GM12878 (cell line): ENCODE data around the gene PITPNM1. TPM values are rescaled to one million over a fixed set of nuclear protein-coding genes. Genes with fewer than 3 reads are reported as not detected.

Experiments
- ATAC-seq: fragments of 200-7000 bp; cut with Tn5 transposase; 3 replicates; pipeline ENCODE4 v1.9.1; 2020; ENCODE audit warnings: mild to moderate bottlenecking, moderate library complexity
- BruUV-seq: library from RNA; stranded (reverse); fragments of 400-500 nt; replicated peaks from 2 replicates; lab custom pipeline; 2021; lab: Mats Ljungman, UMichigan
- CTCF ChIA-PET: fragments of 300-600 bp; sonication (Branson Sonifier 250); formaldehyde crosslinking; extraction: SDS; loops from one replicate; lab custom pipeline; 2021; ENCODE audit warnings: inconsistent platforms; lab: Yijun Ruan, JAX
- POLR2A ChIA-PET: fragments of 350-600 bp; formaldehyde crosslinking; extraction: SDS; loops from one replicate; lab custom pipeline; 2021; ENCODE audit warnings: inconsistent platforms; lab: Charles Lee
- RAD21 ChIA-PET: fragments of 300-600 bp; sonication (Branson Sonifier 250); formaldehyde crosslinking; loops from one replicate; lab custom pipeline; 2023; ENCODE audit warnings: antibody characterized with exemption; ENCODE audit not compliant: unreplicated experiment; lab: Charles Lee
- SMC1A ChIA-PET: fragments of 300-600 bp; sonication (Branson Sonifier 250); formaldehyde crosslinking; loops from one replicate; lab custom pipeline; 2023; ENCODE audit not compliant: unreplicated experiment, uncharacterized antibody; lab: Charles Lee
- DNase-seq: peaks from one replicate; pipeline ENCODE4 v3.0.0-alpha.2; 2011; ENCODE audit warnings: low read depth, low spot score
- FAIRE-seq: peaks from 3 replicates; lab custom pipeline; 2011; peaks lifted over from hg19 to GRCh38; lab: Jason Lieb, UNC
- H2AFZ ChIP-seq: 2 replicates; pipeline ENCODE4 v1.6.0; 2011; ENCODE audit warnings: low read depth, low read length, control low read depth; ENCODE audit not compliant: control insufficient read depth
- H3K27ac ChIP-seq: 2 replicates; pipeline ENCODE4 v1.5.1; 2011; ENCODE audit warnings: control low read depth; ENCODE audit not compliant: control insufficient read depth, insufficient read depth
- H3K27me3 ChIP-seq, 2 experiments: replicated peaks in 1 of 2; 2 replicates each; pipeline versions ENCODE4 v1.6.0 to v1.6.1; 2011; ENCODE audit warnings: low read length in 1 of 2; ENCODE audit not compliant: control insufficient read depth in 2 of 2, insufficient read depth in 2 of 2
- H3K36me3 ChIP-seq, 2 experiments: 2 replicates each; pipeline ENCODE4 v1.5.1; 2011; ENCODE audit warnings: low read length in 1 of 2; ENCODE audit not compliant: control insufficient read depth in 2 of 2, insufficient read depth in 2 of 2
- H3K4me1 ChIP-seq: 2 replicates; pipeline ENCODE4 v1.6.1; 2011; ENCODE audit warnings: mild to moderate bottlenecking, low read length, moderate library complexity, mixed read lengths; ENCODE audit not compliant: control insufficient read depth, insufficient read depth
- H3K4me2 ChIP-seq: 2 replicates; pipeline ENCODE4 v1.6.0; 2011; ENCODE audit warnings: control low read depth; ENCODE audit not compliant: control insufficient read depth, insufficient read depth
- H3K4me3 ChIP-seq: fragments of 200-600 bp; sonication (generic); 2 replicates; pipeline ENCODE4 v1.5.1; 2016
- H3K79me2 ChIP-seq: 2 replicates; pipeline ENCODE4 v1.6.0; 2011; ENCODE audit warnings: low read length; ENCODE audit not compliant: control insufficient read depth, insufficient read depth
- H3K9ac ChIP-seq: 2 replicates; pipeline ENCODE4 v1.8.0; 2011; ENCODE audit warnings: low read length, control low read depth, mixed read lengths; ENCODE audit not compliant: control insufficient read depth, insufficient read depth
- H3K9me3 ChIP-seq: replicated peaks from 3 replicates; pipeline ENCODE4 v1.5.1; 2011; ENCODE audit warnings: mild to moderate bottlenecking, low read length; ENCODE audit not compliant: control insufficient read depth, insufficient read depth
- H4K20me1 ChIP-seq: 2 replicates; pipeline ENCODE4 v1.6.0; 2011; ENCODE audit not compliant: control insufficient read depth, insufficient read depth
- ATF7 ChIP-seq: fragments of 450-650 bp; IDR thresholded peaks from 2 replicates; pipeline ENCODE4 v1.6.1; 2016; ENCODE audit warnings: low read depth, mild to moderate bottlenecking
- CBX5 ChIP-seq: sonication (generic); IDR thresholded peaks from 2 replicates; pipeline ENCODE4 v1.6.1; 2016; ENCODE audit warnings: low read depth, moderate library complexity, mild to moderate bottlenecking, inconsistent platforms
- CREM ChIP-seq: IDR thresholded peaks from 2 replicates; pipeline ENCODE4 v1.6.1; 2014; ENCODE audit warnings: antibody characterized with exemption, low read depth
- ESRRA ChIP-seq: IDR thresholded peaks from 2 replicates; pipeline ENCODE4 v1.6.1; 2012; ENCODE audit warnings: mild to moderate bottlenecking, low read length, improper control_type of control experiment
- HDAC6 ChIP-seq: fragments of 200-600 bp; sonication (generic); IDR thresholded peaks from one replicate; pipeline ENCODE4 v1.8.0; 2017; ENCODE audit warnings: antibody characterized with exemption; ENCODE audit not compliant: unreplicated experiment
- HDGF ChIP-seq: fragments of 450-650 bp; IDR thresholded peaks from 2 replicates; pipeline ENCODE4 v1.6.1; 2016; ENCODE audit warnings: antibody characterized with exemption
- HSF1 ChIP-seq: fragments of 150-350 bp; IDR thresholded peaks from 2 replicates; pipeline ENCODE4 v1.6.1; 2014; ENCODE audit warnings: mild to moderate bottlenecking, low read depth, low read length
- NBN ChIP-seq: fragments of 450-650 bp; IDR thresholded peaks from 2 replicates; pipeline ENCODE4 v1.6.1; 2016
- NFYA ChIP-seq: IDR thresholded peaks from 2 replicates; pipeline ENCODE4 v1.6.1; 2011; ENCODE audit warnings: low read depth, mild to moderate bottlenecking, low read length, improper control_type of control experiment, borderline replicate concordance
- POLR2AphosphoS2 ChIP-seq: IDR thresholded peaks from 2 replicates; pipeline ENCODE4 v1.6.1; 2011; ENCODE audit warnings: low read depth, mild to moderate bottlenecking, low read length, improper control_type of control experiment, moderate library complexity
- SP1 ChIP-seq: IDR thresholded peaks from one replicate; pipeline ENCODE4 v1.6.1; 2011; ENCODE audit warnings: low read depth, low read length
- TCF3 ChIP-seq: IDR thresholded peaks from 2 replicates; pipeline ENCODE4 v1.6.1; 2012; ENCODE audit warnings: low read depth, mild to moderate bottlenecking, low read length, borderline replicate concordance; ENCODE audit not compliant: insufficient read depth
- USF1 ChIP-seq: IDR thresholded peaks from 2 replicates; pipeline ENCODE4 v1.6.1; 2011; ENCODE audit warnings: borderline replicate concordance, low read depth, mild to moderate bottlenecking, moderate library complexity, mixed read lengths, low read length; ENCODE audit not compliant: insufficient read depth; ENCODE audit errors: extremely low read length
- YBX1 ChIP-seq: fragments of 450-650 bp; IDR thresholded peaks from 2 replicates; pipeline ENCODE4 v1.6.1; 2016; ENCODE audit warnings: antibody characterized with exemption
- ZZZ3 ChIP-seq: IDR thresholded peaks from 2 replicates; pipeline ENCODE4 v1.6.1; 2011; ENCODE audit warnings: low read depth; ENCODE audit not compliant: control insufficient read depth, insufficient read length
- WGBS: methylation state at CpG from one replicate; pipeline ENCODE4 v1.1.6; 2016; ENCODE audit warnings: low lambda C conversion rate; ENCODE audit not compliant: insufficient replicate concordance, insufficient coverage; ENCODE audit errors: missing lambda C conversion rate; 5-methylcytosine and 5-hydroxymethylcytosine counted together
- in situ Hi-C: fragments of 300-500 bp; cut with MboI; formaldehyde crosslinking; loops from 9 replicates; pipeline ENCODE4 v1.14.3; 2018; ENCODE audit warnings: mixed read lengths
- intact Hi-C: fragments of 100-400 bp; cut with micrococcal nuclease; formaldehyde crosslinking; loops from one replicate; pipeline ENCODE4 v1.14.2; 2022; ENCODE audit not compliant: unreplicated experiment
- polyA plus RNA-seq, 11 experiments: library from polyadenylated mRNA; depleted of rRNA in 4 of 11; unstranded in 6 of 11; stranded (reverse) in 5 of 11; fragments of >200 nt; fragmentation: Nextera tagmentation in 4 of 11; fragmentation: Illumina TruSeq in 1 of 11; extraction: Ambion mirVana in 4 of 11; extraction: Trizol in 1 of 11; gene quantifications; 1 replicate in 1 of 11; 2 replicates in 10 of 11; pipeline versions ENCODE4 v1.2.1 to v1.2.3, GENCODE V29; 2011 to 2016; ENCODE audit warnings: inconsistent platforms in 2 of 11, missing spikeins in 2 of 11, low read depth in 1 of 11
- total RNA-seq, 4 experiments: library from RNA; depleted of rRNA in 3 of 4; stranded (reverse); fragments of >200 nt in 3 of 4; fragmentation: Illumina TruSeq in 1 of 4; extraction: Trizol in 1 of 4; gene quantifications; 2 replicates each; pipeline versions ENCODE4 v1.2.1 to v1.2.3, GENCODE V29; 2013 to 2021
- TF ChIP-seq, protein P1 (sequence below): fragments of 450-650 bp; IDR thresholded peaks from 2 replicates; pipeline ENCODE4 v1.6.1; 2018; ENCODE audit warnings: mild to moderate bottlenecking, low read depth, moderate library complexity; ENCODE audit not compliant: partially characterized antibody
- TF ChIP-seq, protein P2 (sequence below): IDR thresholded peaks from 2 replicates; pipeline ENCODE4 v1.6.1; 2012; ENCODE audit warnings: low read length, inconsistent platforms

PITPNM1 gene
- total and polyA plus RNA-seq, 10 of the 15 experiments (the other 5 are each of a cell fraction or from before 2014, with no cell fraction given): 0.11 to 56.8 (median 16.5) TPM

- POLR2A ChIA-PET: interaction anchor here (0.7 to 6.8 kb wide), 4 partner anchors 11 to 87 kb away, joined by 3 to 112 read pairs (median 3); partner anchors contain the start of genes PPP1CA and TBC1D10C
- Histone ChIP-seq H3K9ac (no peak overlapping the region), H3K4me3 (no peak overlapping the region), H3K9me3 (no peaks in the 10 kb centered on the region), H3K4me2 (no peak overlapping the region), H3K36me3 (peaks cover 4 to 23% of the 10 kb centered on the region in 2 experiments; a peak in 3 of 4 replicates), H3K4me1 (peaks cover 34% of the 10 kb centered on the region), H2AFZ (no peak overlapping the region), H3K27ac (no peak overlapping the region), H3K27me3 (no peaks in the 10 kb centered on the region), H3K79me2 (peaks cover 20% of the 10 kb centered on the region), H4K20me1 (no peaks in the 10 kb centered on the region)
- intact Hi-C loops (loop anchor here (10.0 kb wide), 1 partner anchor 225 kb away; the partner anchor contains the start of gene GRK2), in situ Hi-C loops (no loop called here)
- RAD21 ChIA-PET: interaction anchor here (1.1 to 6.9 kb wide), 3 partner anchors 16 to 87 kb away, joined by 3 to 95 read pairs (median 68); partner anchors contain the start of genes PITPNM1, PPP1CA, PTPRCAP and TBC1D10C
- FAIRE-seq: no peak
- WGBS: 88% methylated on average over 24 of the region's 25 CpGs
- no TSS peak for BruUV-seq
- SMC1A ChIA-PET: interaction anchor here (4.8 kb wide), 1 partner anchor 16 kb away, joined by 23 read pairs; the partner anchor contains the start of gene PITPNM1
- no peak for ATAC-seq
- no peak for DNase-seq
- TF ChIP-seq USF1 (no peak), HSF1 (no peak), CREM (no peak), ZZZ3 (no peak), YBX1 (no peak), ESRRA (no peak), ATF7 (no peak), TCF3 (no peak), HDAC6 (no peak), NBN (no peak), CBX5 (no peak), HDGF (no peak), POLR2AphosphoS2 (no peak), NFYA (no peak), SP1 (no peak)
- TF ChIP-seq, protein P1, sequence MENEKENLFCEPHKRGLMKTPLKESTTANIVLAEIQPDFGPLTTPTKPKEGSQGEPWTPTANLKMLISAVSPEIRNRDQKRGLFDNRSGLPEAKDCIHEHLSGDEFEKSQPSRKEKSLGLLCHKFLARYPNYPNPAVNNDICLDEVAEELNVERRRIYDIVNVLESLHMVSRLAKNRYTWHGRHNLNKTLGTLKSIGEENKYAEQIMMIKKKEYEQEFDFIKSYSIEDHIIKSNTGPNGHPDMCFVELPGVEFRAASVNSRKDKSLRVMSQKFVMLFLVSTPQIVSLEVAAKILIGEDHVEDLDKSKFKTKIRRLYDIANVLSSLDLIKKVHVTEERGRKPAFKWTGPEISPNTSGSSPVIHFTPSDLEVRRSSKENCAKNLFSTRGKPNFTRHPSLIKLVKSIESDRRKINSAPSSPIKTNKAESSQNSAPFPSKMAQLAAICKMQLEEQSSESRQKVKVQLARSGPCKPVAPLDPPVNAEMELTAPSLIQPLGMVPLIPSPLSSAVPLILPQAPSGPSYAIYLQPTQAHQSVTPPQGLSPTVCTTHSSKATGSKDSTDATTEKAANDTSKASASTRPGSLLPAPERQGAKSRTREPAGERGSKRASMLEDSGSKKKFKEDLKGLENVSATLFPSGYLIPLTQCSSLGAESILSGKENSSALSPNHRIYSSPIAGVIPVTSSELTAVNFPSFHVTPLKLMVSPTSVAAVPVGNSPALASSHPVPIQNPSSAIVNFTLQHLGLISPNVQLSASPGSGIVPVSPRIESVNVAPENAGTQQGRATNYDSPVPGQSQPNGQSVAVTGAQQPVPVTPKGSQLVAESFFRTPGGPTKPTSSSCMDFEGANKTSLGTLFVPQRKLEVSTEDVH: no peak
- TF ChIP-seq, protein P2, sequence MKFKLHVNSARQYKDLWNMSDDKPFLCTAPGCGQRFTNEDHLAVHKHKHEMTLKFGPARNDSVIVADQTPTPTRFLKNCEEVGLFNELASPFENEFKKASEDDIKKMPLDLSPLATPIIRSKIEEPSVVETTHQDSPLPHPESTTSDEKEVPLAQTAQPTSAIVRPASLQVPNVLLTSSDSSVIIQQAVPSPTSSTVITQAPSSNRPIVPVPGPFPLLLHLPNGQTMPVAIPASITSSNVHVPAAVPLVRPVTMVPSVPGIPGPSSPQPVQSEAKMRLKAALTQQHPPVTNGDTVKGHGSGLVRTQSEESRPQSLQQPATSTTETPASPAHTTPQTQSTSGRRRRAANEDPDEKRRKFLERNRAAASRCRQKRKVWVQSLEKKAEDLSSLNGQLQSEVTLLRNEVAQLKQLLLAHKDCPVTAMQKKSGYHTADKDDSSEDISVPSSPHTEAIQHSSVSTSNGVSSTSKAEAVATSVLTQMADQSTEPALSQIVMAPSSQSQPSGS: no peak
- CTCF ChIA-PET: interaction anchor here (0.5 to 6.7 kb wide), 3 partner anchors 17 to 87 kb away, joined by 3 to 37 read pairs (median 4); partner anchors contain the start of genes PPP1CA, PTPRCAP and TBC1D10C
Observed at GRCh38 chr11:67489203-67489884, 15.8 kb downstream of the PITPNM1 start.
